ENCODE results near the gene CAVIN2. TPM values are rescaled to one million over a fixed set of nuclear protein-coding genes. Genes with fewer than 3 reads are reported as not detected.

The CAVIN2 gene
- total RNA-seq, 1 donor from 2014 or later = 50.6 TPM

DNA sequence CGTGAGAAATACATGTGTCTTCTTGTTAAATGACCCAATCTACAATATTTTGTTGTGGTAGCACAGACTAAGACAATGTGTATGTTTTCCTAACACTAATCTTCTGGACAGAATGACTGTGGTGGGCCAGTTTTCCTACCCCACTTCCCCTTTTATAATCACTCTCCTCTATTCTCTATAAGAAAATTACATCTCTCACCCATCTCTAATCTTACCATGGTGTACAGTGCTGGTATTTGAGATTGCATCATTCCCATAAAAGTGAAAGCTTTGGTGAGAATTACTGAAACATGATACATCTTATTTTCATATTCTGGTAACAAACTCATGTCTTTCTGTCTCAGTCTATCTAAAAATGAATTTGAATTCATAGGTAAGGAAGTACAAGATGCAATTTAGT lies 40.5 kb downstream of the CAVIN2 start:
- TF ChIP-seq POLR2A (IDR thresholded peaks at IDR 0.05) (no peak), POLR2AphosphoS5 (IDR thresholded peaks at IDR 0.05; ENCODE audit: insufficient read depth in 1 of 2, low read depth in 1 of 2) (no peak)
- TF ChIP-seq, protein P1, sequence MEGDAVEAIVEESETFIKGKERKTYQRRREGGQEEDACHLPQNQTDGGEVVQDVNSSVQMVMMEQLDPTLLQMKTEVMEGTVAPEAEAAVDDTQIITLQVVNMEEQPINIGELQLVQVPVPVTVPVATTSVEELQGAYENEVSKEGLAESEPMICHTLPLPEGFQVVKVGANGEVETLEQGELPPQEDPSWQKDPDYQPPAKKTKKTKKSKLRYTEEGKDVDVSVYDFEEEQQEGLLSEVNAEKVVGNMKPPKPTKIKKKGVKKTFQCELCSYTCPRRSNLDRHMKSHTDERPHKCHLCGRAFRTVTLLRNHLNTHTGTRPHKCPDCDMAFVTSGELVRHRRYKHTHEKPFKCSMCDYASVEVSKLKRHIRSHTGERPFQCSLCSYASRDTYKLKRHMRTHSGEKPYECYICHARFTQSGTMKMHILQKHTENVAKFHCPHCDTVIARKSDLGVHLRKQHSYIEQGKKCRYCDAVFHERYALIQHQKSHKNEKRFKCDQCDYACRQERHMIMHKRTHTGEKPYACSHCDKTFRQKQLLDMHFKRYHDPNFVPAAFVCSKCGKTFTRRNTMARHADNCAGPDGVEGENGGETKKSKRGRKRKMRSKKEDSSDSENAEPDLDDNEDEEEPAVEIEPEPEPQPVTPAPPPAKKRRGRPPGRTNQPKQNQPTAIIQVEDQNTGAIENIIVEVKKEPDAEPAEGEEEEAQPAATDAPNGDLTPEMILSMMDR (IDR thresholded peaks at IDR 0.05) = no peak
- intact Hi-C loops (cut with DNase I) = no loop called here
- no peak overlapping the region for H3K4me3 ChIP-seq
- H3K4me1 ChIP-seq = no peaks in the 10 kb centered on the region
- H3K9me3 ChIP-seq = no peaks in the 10 kb centered on the region
- H3K27me3 ChIP-seq = no peaks in the 10 kb centered on the region
- H3K36me3 ChIP-seq = no peaks in the 10 kb centered on the region
- DNase-seq (ENCODE audit: extremely low spot score in 2 of 2) = no peak
- H3K27ac ChIP-seq = no peak overlapping the region

DNA sequence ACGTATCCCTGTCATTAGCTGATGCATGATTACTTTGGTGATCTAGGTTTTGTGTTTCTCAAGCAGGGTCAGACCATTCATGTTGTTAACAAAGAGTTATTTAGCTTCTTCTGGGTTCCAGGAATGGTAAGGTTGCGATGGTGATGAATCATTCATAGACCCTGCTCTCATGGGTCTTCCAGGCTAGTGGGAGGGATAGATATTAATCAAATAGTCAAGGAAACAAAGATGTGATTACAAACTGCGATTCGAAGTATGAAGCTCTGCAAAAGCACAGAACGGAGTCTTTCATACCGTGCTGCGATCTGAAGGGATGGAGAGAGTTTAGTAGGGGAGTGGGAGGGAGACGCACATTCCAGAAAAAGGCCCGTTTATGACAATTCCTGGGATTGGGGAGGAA lies 42.1 kb downstream of the CAVIN2 start:
- no peak for DNase-seq (ENCODE audit: extremely low spot score in 2 of 2)
- H3K27me3 ChIP-seq = no peaks in the 10 kb centered on the region
- H3K4me1 ChIP-seq = no peaks in the 10 kb centered on the region
- no peaks in the 10 kb centered on the region for H3K9me3 ChIP-seq
- intact Hi-C loops (cut with DNase I) = no loop called here
- H3K36me3 ChIP-seq = no peaks in the 10 kb centered on the region
- H3K27ac ChIP-seq = no peak overlapping the region
- H3K4me3 ChIP-seq = no peak overlapping the region
- TF ChIP-seq, protein P1 (IDR thresholded peaks at IDR 0.05) = no peak
- TF ChIP-seq POLR2A (IDR thresholded peaks at IDR 0.05) = no peak

DNA sequence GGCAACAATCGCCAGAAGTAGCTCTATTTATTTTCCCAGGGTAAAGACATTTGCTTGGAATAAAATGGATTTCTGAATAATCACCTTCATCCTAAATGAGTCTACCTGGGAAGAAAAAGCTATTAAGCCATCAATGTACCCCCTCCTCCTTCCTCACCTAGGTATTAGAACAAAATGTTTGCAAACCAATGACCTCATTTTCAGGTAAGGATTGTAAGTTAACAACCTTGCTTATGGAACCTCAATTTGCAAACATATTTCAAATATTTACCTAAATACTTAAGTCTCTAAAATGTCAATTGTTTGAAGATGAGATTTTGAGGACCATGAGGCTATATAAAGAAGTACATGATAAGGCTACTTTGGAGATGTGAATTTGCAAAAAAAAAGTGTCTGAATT lies 43.9 kb downstream of the CAVIN2 start:
- Histone ChIP-seq H3K9me3 (no peaks in the 10 kb centered on the region), H3K4me1 (no peaks in the 10 kb centered on the region), H3K4me3 (no peak overlapping the region), H3K27me3 (no peaks in the 10 kb centered on the region), H3K27ac (no peak overlapping the region), H3K36me3 (no peaks in the 10 kb centered on the region)
- intact Hi-C loops (cut with DNase I) = no loop called here
- DNase-seq (ENCODE audit: extremely low spot score in 2 of 2) = no peak
- TF ChIP-seq POLR2A (IDR thresholded peaks at IDR 0.05) (no peak), POLR2AphosphoS5 (IDR thresholded peaks at IDR 0.05; ENCODE audit: insufficient read depth in 1 of 2, low read depth in 1 of 2) (no peak)
- TF ChIP-seq, protein P1 (IDR thresholded peaks at IDR 0.05) = no peak

DNA sequence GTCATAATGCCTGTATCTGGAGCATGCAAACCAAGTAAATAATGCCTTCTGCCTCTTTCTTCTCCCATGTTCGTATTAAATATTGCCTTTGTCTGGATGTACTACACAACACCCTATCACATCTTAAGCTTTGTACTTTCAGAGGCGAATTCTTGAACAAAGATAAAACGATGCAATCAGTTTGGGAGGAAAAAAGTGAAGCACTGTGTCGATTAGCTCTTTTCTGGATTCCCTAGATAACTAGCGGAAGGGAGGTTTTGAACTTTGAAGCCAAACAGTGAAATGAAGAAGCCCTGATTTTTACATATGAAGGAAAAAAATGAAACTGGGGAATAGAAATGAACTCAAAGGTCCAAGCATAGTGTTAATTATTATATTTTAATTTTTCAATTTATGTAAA lies 44.7 kb downstream of the CAVIN2 start:
- H3K27ac ChIP-seq = no peak overlapping the region

DNA sequence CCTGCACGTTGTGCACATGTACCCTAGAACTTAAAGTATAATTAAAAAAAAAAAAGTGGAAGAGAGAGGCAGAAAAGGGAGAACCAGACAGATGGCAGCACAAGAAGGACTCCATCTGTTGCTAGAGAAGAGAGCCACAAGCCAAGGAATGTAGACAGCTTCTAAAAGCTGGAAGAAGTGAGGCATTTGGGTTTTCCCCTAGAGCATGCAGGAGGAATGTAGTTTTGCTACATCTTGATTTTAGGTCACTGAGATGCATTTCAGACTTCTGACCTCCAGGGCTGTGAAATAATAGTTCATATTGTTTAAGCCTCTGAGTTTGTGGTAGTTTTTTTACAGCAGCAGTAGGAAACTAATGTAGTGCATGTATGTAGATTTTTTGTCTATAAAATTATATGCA lies 46.0 kb downstream of the CAVIN2 start:
- no peaks in the 10 kb centered on the region for H3K27me3 ChIP-seq
- no peaks in the 10 kb centered on the region for H3K36me3 ChIP-seq
- H3K9me3 ChIP-seq = no peaks in the 10 kb centered on the region
- no peak for DNase-seq (ENCODE audit: extremely low spot score in 2 of 2)
- TF ChIP-seq, protein P1 (IDR thresholded peaks at IDR 0.05) = no peak
- TF ChIP-seq POLR2A (IDR thresholded peaks at IDR 0.05) = no peak
- no peak for TF ChIP-seq POLR2AphosphoS5 (IDR thresholded peaks at IDR 0.05; ENCODE audit: insufficient read depth in 1 of 2, low read depth in 1 of 2)
- H3K4me3 ChIP-seq = no peak overlapping the region
- no peaks in the 10 kb centered on the region for H3K4me1 ChIP-seq
- intact Hi-C loops (cut with DNase I) = no loop called here
- H3K27ac ChIP-seq = no peak overlapping the region

More for the DNA sequence above, 44.7 kb downstream of the CAVIN2 start:
- no peak for TF ChIP-seq POLR2A (IDR thresholded peaks at IDR 0.05)
- TF ChIP-seq POLR2AphosphoS5 (IDR thresholded peaks at IDR 0.05; ENCODE audit: insufficient read depth in 1 of 2, low read depth in 1 of 2) = no peak
- TF ChIP-seq, protein P1 (IDR thresholded peaks at IDR 0.05) = no peak
- no peaks in the 10 kb centered on the region for H3K9me3 ChIP-seq
- H3K4me3 ChIP-seq = no peak overlapping the region
- intact Hi-C loops (cut with DNase I) = no loop called here
- DNase-seq (ENCODE audit: extremely low spot score in 2 of 2) = no peak
- no peaks in the 10 kb centered on the region for H3K4me1 ChIP-seq
- H3K36me3 ChIP-seq = no peaks in the 10 kb centered on the region
- H3K27me3 ChIP-seq = no peaks in the 10 kb centered on the region
